PC-3 (cell line): ENCODE results near the gene OCSTAMP. TPM values are rescaled to one million over a fixed set of nuclear protein-coding genes. Genes with fewer than 3 reads are reported as not detected.

Experiments
- ATAC-seq: fragments of 200-7000 bp; cut with Tn5 transposase; 2 replicates; pipeline ENCODE4 v1.9.1; 2020; ENCODE audit warnings: mild to moderate bottlenecking, moderate library complexity
- BruUV-seq: library from RNA; stranded (reverse); fragments of 400-500 nt; replicated peaks from 2 replicates; lab custom pipeline; 2021; lab: Mats Ljungman, UMichigan
- CTCF ChIA-PET: fragments of 300-600 bp; sonication (Branson Sonifier 250); formaldehyde crosslinking; loops from one replicate; lab custom pipeline; 2022; ENCODE audit warnings: antibody characterized with exemption; lab: Charles Lee
- POLR2A ChIA-PET: fragments of 300-600 bp; sonication (Branson Sonifier 250); formaldehyde crosslinking; loops from one replicate; lab custom pipeline; 2022; ENCODE audit warnings: antibody characterized with exemption; ENCODE audit not compliant: unreplicated experiment; lab: Charles Lee
- DNase-seq: peaks from one replicate; pipeline ENCODE4 v3.0.0-alpha.2; 2015
- H2AFZ ChIP-seq: fragments of 300-600 bp; sonication (generic); 2 replicates; pipeline ENCODE4 v1.6.0; 2016; ENCODE audit warnings: antibody characterized with exemption, low read length
- H3F3A ChIP-seq: fragments of 300-600 bp; sonication (generic); one replicate; pipeline ENCODE4 v1.6.0; 2017; ENCODE audit warnings: antibody characterized with exemption, low read length, control low read depth, mild to moderate bottlenecking; ENCODE audit not compliant: unreplicated experiment
- H3K27ac ChIP-seq: fragments of 300-600 bp; sonication (generic); 2 replicates; pipeline ENCODE4 v1.5.1; 2016; ENCODE audit warnings: mild to moderate bottlenecking, low read length
- H3K27me3 ChIP-seq: fragments of 300-600 bp; sonication (generic); 2 replicates; pipeline ENCODE4 v1.6.1; 2016; ENCODE audit warnings: low read length, mixed read lengths
- H3K36me3 ChIP-seq: fragments of 300-600 bp; sonication (generic); 2 replicates; pipeline ENCODE4 v1.6.1; 2016; ENCODE audit warnings: low read depth, mixed run types, low read length, mixed read lengths
- H3K4me1 ChIP-seq: fragments of 300-600 bp; sonication (generic); 2 replicates; pipeline ENCODE4 v1.5.1; 2016; ENCODE audit warnings: low read length; ENCODE audit not compliant: insufficient read depth
- H3K4me2 ChIP-seq: fragments of 300-600 bp; sonication (generic); 2 replicates; pipeline ENCODE4 v1.6.0; 2016; ENCODE audit warnings: low read length
- H3K4me3 ChIP-seq: fragments of 300-600 bp; sonication (generic); 2 replicates; pipeline ENCODE4 v1.5.1; 2016; ENCODE audit warnings: mild to moderate bottlenecking, low read length, mixed read lengths
- H3K79me2 ChIP-seq: fragments of 300-600 bp; sonication (generic); 2 replicates; pipeline ENCODE4 v1.6.1; 2017; ENCODE audit warnings: low read length, mixed read lengths
- H3K9ac ChIP-seq: fragments of 300-600 bp; sonication (generic); 2 replicates; pipeline ENCODE4 v1.6.0; 2016; ENCODE audit warnings: mild to moderate bottlenecking, low read length
- H3K9me2 ChIP-seq: fragments of 300-600 bp; sonication (generic); replicated peaks from 2 replicates; pipeline ENCODE4 v1.6.1; 2016; ENCODE audit warnings: mixed run types, low read length, mixed read lengths
- H3K9me3 ChIP-seq: fragments of 300-600 bp; sonication (generic); 2 replicates; pipeline ENCODE4 v1.6.1; 2016; ENCODE audit warnings: low read length, mixed read lengths
- H4K20me1 ChIP-seq: fragments of 300-600 bp; sonication (generic); 2 replicates; pipeline ENCODE4 v1.6.1; 2016; ENCODE audit warnings: low read length, mixed read lengths
- EZH2 ChIP-seq: fragments of 300-600 bp; sonication (generic); IDR thresholded peaks from one replicate; pipeline ENCODE4 v1.6.1; 2017; ENCODE audit warnings: antibody characterized with exemption, mild to moderate bottlenecking, low read length; ENCODE audit not compliant: unreplicated experiment
- EZH2phosphoT487 ChIP-seq: fragments of 300-600 bp; sonication (generic); IDR thresholded peaks from 2 replicates; pipeline ENCODE4 v1.6.1; 2018; ENCODE audit warnings: mild to moderate bottlenecking, antibody characterized with exemption, low read length, borderline replicate concordance
- intact Hi-C: fragments of 100-400 bp; cut with micrococcal nuclease; formaldehyde crosslinking; loops from 2 replicates; pipeline ENCODE4 v1.9.0; 2023
- total RNA-seq: library from RNA; depleted of rRNA; stranded (reverse); fragments of >200 nt; gene quantifications from 2 replicates; pipeline ENCODE4 v1.2.3, GENCODE V29; 2014
- TF ChIP-seq, protein P1 (sequence below): fragments of 300-600 bp; sonication (generic); conservative IDR thresholded peaks from 2 replicates; pipeline ENCODE4 v1.5.1; 2017; ENCODE audit warnings: antibody characterized with exemption, low read depth, mild to moderate bottlenecking, low read length

Gene OCSTAMP
- total RNA-seq, 1 experiment from 2014 or later: not detected

- H3F3A ChIP-seq: no peaks in the 10 kb centered on the region
- ATAC-seq (no peak), DNase-seq (no peak)
- no peaks in the 10 kb centered on the region for H3K4me1 ChIP-seq
- CTCF ChIA-PET: interaction anchor here (0.6 kb wide), 1 partner anchor 17 kb away, joined by 3 read pairs; no protein-coding TSS in a partner anchor
- no peaks in the 10 kb centered on the region for H4K20me1 ChIP-seq
- no TSS peak for BruUV-seq
- POLR2A ChIA-PET: no interaction called here
- no peaks in the 10 kb centered on the region for H3K9me2 ChIP-seq
- no peak overlapping the region for H3K27ac ChIP-seq
- intact Hi-C loops: no loop called here
- no peaks in the 10 kb centered on the region for H3K79me2 ChIP-seq
- no peak overlapping the region for H3K4me2 ChIP-seq
- no peak overlapping the region for H3K4me3 ChIP-seq
- no peaks in the 10 kb centered on the region for H3K36me3 ChIP-seq
- H3K9ac ChIP-seq: no peak overlapping the region
- H2AFZ ChIP-seq: no peak overlapping the region
- TF ChIP-seq EZH2phosphoT487 (no peak), EZH2 (no peak)
- TF ChIP-seq, protein P1, sequence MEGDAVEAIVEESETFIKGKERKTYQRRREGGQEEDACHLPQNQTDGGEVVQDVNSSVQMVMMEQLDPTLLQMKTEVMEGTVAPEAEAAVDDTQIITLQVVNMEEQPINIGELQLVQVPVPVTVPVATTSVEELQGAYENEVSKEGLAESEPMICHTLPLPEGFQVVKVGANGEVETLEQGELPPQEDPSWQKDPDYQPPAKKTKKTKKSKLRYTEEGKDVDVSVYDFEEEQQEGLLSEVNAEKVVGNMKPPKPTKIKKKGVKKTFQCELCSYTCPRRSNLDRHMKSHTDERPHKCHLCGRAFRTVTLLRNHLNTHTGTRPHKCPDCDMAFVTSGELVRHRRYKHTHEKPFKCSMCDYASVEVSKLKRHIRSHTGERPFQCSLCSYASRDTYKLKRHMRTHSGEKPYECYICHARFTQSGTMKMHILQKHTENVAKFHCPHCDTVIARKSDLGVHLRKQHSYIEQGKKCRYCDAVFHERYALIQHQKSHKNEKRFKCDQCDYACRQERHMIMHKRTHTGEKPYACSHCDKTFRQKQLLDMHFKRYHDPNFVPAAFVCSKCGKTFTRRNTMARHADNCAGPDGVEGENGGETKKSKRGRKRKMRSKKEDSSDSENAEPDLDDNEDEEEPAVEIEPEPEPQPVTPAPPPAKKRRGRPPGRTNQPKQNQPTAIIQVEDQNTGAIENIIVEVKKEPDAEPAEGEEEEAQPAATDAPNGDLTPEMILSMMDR: peak; percentile 33
- no peaks in the 10 kb centered on the region for H3K9me3 ChIP-seq
- peaks cover 50% of the 10 kb centered on the region for H3K27me3 ChIP-seq
These were observed 32.2 kb upstream of the OCSTAMP start for GRCh38 chr20:46582648-46583047.

DNA sequence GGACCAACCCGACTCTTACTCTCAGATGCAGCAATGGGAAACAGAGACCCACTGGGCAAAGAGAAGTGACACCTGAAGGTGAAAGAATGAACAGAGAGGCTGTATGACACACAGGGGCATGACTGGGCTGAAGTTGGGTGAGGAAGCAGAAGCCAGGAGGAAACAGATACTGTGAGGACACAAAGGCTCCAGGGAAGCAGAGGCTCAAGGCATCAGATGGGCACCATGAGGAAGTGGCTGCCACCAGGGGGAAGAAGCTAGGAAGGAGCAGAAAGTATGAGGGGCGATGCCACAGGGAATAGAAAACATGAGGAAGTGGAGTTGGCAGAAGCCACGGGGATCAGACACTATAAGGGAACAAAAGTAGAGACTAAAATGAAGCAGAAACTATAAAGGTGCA is 30.9 kb upstream of the OCSTAMP start:
- no peak overlapping the region for H3K27ac ChIP-seq
- no peaks in the 10 kb centered on the region for H3K79me2 ChIP-seq
- TF ChIP-seq, protein P1: no peak; the same call in 1 of the 2 replicates
- no peak for TF ChIP-seq EZH2phosphoT487
- no peak for TF ChIP-seq EZH2
- no peak overlapping the region for H3K4me2 ChIP-seq
- H3K4me1 ChIP-seq: no peaks in the 10 kb centered on the region
- H2AFZ ChIP-seq: no peak overlapping the region
- intact Hi-C loops: no loop called here
- CTCF ChIA-PET: no interaction called here
- no peaks in the 10 kb centered on the region for H3F3A ChIP-seq
- BruUV-seq: no TSS peak
- no peaks in the 10 kb centered on the region for H3K36me3 ChIP-seq
- no peaks in the 10 kb centered on the region for H4K20me1 ChIP-seq
- peaks cover 45% of the 10 kb centered on the region for H3K27me3 ChIP-seq
- H3K9ac ChIP-seq: no peak overlapping the region
- DNase-seq (no peak), ATAC-seq (no peak)
- H3K9me3 ChIP-seq: no peaks in the 10 kb centered on the region
- POLR2A ChIA-PET: no interaction called here
- H3K4me3 ChIP-seq: no peak overlapping the region
- no peaks in the 10 kb centered on the region for H3K9me2 ChIP-seq

DNA sequence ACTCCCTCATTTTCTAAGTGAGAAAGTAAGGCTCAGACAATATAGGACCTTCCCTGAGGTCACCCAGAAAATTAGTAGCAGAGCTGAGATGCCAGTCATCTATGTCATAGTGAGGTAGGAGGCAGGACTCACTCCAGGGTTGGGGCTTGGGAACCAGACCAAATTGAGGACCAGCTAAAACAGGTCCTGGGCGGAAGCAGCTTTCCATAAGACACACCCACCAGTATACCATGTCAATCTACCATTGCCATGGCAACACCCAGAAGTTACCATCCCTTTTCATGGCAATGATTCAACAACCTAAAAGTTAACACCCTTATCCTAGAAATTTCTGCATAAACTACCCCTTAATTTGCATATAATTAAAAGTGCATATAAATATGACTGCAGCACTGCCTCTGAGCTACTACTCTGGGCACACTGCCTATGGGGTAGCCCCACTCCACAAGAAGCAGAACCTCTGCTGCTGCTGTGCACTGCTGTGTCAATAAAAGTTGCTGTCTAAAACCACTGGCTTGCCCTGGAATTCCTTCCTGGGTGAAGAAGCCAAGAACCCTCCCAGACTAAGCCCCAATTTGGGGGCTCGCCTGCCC is 30.3 kb upstream of the OCSTAMP start:
- H3K27ac ChIP-seq: no peak overlapping the region
- ATAC-seq (no peak), DNase-seq (no peak)
- BruUV-seq: no TSS peak
- no peaks in the 10 kb centered on the region for H3K9me2 ChIP-seq
- H3K4me2 ChIP-seq: no peak overlapping the region
- no peak for TF ChIP-seq EZH2
- TF ChIP-seq EZH2phosphoT487: no peak
- TF ChIP-seq, protein P1: no peak
- no peaks in the 10 kb centered on the region for H3K36me3 ChIP-seq
- CTCF ChIA-PET: no interaction called here
- no peaks in the 10 kb centered on the region for H3F3A ChIP-seq
- POLR2A ChIA-PET: no interaction called here
- no peak overlapping the region for H3K4me3 ChIP-seq
- no peak overlapping the region for H3K9ac ChIP-seq
- H3K4me1 ChIP-seq: no peaks in the 10 kb centered on the region
- H2AFZ ChIP-seq: no peak overlapping the region
- intact Hi-C loops: no loop called here
- H3K79me2 ChIP-seq: no peaks in the 10 kb centered on the region
- peaks cover 43% of the 10 kb centered on the region for H3K27me3 ChIP-seq
- no peaks in the 10 kb centered on the region for H4K20me1 ChIP-seq
- no peaks in the 10 kb centered on the region for H3K9me3 ChIP-seq
